CD4-positive, alpha-beta T cell treated with Interleukin-17A for 4 hours (primary cell): ENCODE results near the gene LGALS9C.
"Not testable (repeated sequence)": the region's sequence is repeated elsewhere in the genome, so short reads cannot be mapped to it uniquely, and the experiment has no call there.

ENCODE experiments used
- DNase-seq: peaks from one replicate; pipeline ENCODE4 v3.0.0-alpha.2; 2020; ENCODE audit warnings: mixed read lengths

Gene LGALS9C

DNA sequence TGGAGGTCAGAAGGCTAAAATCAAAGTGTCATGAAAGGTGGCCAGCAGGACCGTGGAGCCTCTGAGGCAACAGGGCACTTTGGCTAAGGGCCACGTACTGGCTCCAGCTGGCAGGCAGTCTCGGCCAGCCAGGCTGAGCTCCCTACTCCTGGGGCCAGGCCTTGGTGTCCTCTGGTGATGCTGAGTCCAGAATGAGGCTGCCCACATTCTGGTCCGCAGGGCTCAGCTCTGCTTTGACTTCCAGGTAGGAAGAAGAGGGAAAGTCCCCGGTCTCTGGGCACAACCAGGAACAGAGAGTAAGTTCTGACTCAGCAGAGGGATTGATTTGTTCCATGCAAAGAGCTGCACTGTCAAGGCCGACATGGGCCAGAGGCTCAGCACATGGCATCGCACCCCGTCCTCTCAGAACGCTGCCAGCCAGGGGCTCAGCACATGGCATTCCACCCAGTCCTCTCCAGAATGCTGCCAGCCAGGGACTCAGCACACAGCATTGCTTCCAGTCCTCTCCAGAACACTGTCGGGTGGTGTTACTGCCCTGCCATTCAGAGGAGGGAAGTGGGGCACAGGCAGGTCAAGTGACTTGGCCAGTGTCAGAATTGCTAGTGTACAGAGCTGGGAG is 2.5 kb downstream of the LGALS9C start:
- not testable (repeated sequence) for DNase-seq

DNA sequence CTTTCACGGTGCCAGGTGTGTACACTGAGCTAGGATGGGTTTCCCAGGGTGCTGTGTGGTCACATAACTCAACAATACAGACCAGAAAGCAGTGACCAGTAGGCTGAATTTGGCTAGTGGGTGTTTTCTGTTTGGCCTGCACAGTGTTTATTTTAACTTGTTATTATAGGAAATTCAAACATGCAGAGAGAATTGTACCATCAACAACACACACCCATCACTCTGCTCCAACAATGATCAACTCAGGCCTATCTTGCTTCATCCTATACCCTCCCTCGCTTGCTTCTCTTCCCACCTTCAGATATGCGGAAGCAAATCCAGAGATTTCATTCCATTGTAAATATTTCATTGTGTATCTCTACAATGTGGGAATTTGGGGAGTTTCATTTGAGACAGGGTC is 5.2 kb downstream of the LGALS9C start:
- DNase-seq, result not testable (repeated sequence)

DNA sequence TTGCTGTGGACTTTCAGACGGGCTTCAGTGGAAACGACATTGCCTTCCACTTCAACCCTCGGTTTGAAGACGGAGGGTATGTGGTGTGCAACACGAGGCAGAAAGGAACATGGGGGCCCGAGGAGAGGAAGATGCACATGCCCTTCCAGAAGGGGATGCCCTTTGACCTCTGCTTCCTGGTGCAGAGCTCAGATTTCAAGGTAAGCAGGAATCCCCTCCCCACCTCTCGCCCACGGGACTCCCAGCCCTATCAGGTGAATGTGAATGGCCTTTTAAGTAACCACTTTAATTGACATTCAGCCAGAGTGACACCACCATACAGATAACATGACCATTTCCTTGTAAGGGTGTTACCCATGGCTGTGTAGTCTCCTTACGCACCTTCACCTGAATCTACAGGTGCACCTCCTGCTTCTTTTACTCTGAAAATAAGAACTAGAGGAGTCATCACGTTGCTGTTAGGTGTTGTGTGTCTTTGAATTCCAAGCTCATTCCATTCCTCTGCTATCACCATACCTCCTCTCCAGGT is 9.4 kb downstream of the LGALS9C start:
- DNase-seq, result not testable (repeated sequence)

DNA sequence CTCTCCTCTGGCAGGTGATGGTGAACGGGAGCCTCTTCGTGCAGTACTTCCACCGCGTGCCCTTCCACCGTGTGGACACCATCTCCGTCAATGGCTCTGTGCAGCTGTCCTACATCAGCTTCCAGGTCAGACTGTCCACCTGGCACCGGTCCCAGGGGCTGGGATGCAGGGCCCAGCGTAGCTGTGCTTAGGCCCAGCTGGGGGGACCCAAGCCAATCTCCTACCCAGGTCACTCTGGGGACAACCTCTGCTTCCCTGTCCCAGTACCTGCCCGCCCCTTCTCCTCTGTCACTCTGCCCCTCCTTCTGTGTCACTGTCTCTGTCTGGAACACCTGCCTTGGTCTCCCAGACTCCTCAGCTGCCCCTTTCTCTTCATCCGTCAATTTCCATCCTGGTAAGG is 11.0 kb downstream of the LGALS9C start:
- DNase-seq, result not testable (repeated sequence)

DNA sequence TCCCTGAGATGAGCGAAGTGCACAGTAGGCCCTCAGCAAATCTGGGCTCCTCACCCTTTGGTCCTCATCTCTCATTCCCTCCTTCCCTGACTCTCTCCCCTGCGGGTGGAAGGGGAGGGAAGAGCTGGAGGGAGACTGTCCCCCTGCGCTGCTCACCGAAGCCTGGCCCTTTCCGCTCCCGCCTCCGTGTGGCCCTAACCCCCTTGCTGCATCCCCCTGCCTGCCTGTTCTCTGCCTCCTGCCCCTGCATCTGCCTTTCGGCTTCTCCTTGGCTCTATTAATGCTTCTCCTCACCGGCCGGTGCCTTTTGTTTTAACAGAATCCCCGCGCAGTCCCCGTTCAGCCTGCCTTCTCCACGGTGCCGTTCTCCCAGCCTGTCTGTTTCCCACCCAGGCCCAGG is 12.0 kb downstream of the LGALS9C start:
- DNase-seq, result not testable (repeated sequence)

DNA sequence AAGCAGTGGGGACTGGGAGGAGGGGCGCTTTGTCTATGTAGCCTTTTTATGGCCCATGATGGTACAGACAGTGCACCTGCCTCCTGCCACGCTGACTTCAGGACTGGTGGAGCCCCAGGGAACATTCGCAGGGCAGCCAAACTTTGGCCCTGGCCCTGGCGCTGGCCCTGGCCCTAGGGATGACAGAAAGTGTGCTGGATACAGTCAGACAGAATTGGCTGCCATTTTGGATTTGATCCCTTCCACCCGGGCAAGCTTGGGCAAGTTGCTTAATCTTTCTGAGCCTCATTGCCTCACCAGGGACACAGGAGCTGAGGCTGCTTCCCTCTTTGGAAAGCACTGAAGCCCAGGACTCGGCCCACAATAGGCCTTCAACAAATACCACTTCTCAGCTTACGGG is 13.4 kb downstream of the LGALS9C start:
- not testable (repeated sequence) for DNase-seq

DNA sequence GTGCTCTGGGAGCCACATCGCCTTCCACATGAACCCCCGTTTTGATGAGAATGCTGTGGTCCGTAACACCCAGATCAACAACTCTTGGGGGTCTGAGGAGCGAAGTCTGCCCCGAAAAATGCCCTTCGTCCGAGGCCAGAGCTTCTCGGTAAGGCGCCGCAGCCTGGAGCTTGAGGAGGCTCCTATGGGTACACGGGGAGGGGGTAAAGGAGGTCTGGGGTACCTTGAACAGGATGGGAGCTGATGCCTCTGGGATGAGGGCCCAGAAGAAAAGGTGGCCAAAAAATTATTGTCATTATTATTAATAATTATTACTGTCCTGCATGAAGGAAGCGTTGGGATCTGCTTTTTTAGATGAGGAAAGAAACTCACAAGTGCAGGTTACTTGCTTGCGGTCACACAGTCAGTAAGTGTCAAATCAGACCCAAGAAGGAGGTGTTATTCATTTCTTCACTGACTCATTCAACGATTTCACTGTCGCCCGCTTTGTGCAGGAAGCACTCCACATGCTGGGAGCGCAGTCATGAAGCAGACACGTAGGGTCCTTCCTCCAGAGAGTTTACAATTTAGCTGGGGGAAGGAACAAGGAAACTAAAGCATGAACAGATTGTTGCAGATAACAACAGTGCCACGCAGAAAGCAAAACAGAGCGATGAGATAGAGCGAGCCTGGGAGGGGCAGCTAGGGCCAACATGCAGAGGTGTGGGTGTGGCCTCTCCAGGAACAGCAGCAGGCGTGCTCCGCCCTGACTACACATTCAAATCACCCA is 16.3 kb downstream of the LGALS9C start:
- peak; percentile 17 for DNase-seq

DNA sequence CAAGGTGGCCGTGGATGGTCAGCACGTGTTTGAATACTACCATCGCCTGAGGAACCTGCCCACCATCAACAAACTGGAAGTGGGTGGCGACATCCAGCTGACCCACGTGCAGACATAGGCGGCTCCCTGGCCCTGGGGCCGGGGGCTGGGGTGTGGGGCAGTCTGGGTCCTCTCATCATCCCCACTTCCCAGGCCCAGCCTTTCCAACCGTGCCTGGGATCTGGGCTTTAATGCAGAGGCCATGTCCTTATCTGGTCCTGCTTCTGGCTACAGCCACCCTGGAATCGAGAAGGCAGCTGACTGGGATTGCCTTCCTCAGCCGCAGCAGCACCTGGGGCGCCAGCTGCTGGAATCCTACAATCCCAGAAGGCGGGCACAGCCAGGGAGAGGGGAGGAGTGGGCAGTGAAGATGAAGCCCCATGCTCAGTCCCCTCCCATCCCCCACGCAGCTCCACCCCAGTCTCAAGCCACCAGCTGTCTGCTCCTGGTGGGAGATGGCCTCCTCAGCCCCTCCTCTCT is 17.7 kb downstream of the LGALS9C start:
- not testable (repeated sequence) for DNase-seq

DNA sequence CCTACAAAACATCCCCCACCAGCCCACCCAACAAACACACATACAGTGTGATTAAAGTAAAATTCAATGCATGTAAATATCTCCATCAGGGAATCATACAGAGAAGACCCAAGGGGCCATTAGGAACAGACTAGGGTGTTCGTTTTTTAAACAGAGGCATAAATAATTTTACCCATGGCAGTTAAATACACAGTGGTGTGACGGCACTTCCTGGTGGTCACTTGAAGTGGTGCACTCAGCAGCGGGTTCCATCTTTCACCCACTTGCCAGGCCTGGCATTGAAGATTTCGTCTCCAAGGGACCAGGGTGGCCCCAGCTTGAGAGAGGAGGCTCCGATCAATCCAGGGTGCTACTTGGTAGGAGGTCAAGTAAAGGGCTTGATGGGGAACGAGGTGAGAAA is 20.5 kb downstream of the LGALS9C start:
- DNase-seq, result not testable (repeated sequence)

DNA sequence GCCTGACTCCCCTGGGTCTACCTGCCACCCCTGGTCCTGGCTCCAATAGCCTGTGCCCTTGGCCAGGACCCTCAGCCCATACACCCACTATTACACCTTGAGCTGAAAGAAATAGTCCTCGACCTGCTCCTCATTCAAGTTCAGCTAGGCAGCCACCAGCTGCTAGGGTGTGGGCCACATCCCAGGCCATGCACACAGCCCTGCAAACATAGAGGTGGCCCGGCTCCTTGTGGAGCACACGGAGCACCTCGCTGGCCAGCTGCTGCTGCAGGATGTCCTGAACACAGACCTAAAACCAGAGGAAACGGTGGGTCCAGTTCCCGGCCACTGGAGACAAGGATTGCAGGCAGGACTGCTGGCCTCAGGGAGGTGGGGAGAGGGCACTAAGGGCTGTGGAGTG is 22.5 kb downstream of the LGALS9C start:
- not testable (repeated sequence) for DNase-seq

DNA sequence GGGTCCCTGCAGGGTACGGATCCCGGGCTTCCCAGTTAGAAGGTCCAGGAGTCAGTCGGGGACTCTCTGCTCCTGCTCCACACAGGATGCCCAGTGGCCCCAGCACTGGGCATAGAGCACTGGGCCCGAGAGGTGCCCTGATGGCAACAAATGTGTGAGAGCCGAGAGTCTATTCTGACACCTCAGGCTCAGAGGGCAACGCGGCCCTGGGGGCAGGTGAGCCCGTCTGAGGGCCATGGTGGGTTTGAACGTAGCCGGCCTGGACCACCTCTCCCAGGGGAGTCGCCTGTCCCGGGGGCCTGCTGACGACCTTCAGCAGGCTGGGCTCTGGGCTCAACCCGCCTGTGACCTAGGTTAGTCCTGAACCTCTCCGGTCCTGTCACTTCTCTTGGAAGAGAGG is 23.2 kb downstream of the LGALS9C start:
- not testable (repeated sequence) for DNase-seq

DNA sequence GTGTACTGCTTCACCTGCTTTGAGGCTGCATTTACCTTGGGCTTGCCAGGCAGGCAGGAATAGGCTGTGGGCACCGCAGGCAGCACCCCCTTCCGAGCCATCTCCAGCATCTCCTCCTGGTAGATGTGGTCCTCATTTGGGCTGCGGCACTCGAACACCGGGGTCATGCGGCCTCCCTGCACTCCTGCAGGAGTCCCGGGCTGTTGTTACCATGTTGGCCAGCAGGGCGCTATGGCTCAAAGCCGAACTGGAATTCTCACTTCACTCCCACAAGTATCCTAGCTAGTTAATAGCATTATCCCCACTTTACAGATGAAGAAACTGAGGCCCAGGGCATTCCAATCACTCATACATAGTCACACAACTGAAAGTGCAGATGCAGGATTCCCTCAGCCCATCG is 23.7 kb downstream of the LGALS9C start:
- not testable (repeated sequence) for DNase-seq

DNA sequence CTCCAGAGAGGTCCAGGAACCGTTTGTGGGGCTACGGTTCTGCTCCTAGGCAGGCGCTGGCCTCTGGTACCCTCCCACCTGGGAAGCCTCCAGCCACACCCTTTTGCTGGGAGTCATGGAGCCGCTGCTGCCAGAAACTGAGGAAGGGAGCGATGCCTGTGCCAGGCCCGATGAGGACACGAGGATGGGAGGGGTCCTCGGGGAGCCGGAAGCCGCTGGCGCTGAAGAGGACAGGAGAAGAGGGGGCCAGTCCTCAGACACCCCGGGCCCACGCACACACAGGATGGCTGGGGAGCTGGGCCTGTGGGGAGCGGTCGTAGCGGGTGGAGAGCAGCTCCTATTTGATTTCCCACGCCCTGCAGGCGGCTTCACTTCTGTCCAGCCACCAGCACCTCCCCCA is 24.2 kb downstream of the LGALS9C start:
- DNase-seq, result not testable (repeated sequence)

DNA sequence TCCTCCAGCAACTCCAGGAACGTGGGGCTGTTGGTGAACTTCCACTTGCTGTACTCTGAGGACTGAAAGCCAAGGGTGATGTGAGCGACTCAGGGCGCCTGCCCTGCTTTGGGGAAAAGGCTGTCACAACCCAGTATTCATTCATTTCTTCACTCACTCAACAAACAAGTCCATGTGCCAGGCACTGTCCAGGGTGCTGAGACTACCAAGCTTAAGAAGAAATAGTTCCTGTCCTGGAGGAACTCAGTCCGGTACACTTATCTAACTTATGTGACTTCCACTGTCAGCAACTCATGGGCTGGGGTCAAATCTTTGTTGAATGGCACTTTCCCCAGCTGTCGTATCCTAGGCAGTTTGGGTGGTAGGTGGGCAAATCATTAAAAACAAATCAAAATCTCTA is 26.6 kb downstream of the LGALS9C start:
- not testable (repeated sequence) for DNase-seq

DNA sequence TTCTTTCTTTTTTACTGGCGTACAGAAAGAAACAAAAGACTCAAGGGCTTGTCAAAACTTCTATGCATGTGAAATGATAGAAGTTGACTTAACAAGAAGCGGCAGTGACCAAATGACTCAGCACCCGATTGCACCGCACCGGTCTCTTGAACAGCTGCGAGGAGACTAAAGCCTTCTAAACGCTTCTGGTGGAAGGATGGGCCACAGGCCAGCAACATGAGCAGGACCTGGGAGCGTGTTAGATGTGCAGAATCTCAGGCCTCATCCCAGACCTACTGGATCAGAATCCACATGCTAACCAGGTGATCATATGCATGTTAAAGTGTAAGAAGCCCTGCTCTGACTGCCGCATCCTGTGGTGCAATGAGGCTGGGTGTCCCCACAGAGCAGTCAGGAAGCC is 31.1 kb downstream of the LGALS9C start:
- not testable (repeated sequence) for DNase-seq

DNA sequence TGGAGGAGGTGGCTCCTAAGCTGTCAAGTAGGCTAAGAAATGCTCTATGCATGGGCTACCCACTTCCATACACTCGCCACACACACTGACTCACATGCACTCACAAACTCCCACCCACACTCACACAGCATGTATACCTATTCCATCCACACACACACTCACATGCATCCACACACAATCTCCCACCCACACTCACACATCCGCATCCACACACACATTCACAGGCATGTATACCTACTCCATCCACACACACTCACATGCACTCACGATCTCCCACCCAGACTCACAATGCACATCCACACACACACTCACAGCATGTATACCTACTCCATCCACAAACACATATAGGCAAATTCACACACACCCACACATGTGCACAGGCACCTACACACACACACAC is 32.1 kb downstream of the LGALS9C start:
- not testable (repeated sequence) for DNase-seq

DNA sequence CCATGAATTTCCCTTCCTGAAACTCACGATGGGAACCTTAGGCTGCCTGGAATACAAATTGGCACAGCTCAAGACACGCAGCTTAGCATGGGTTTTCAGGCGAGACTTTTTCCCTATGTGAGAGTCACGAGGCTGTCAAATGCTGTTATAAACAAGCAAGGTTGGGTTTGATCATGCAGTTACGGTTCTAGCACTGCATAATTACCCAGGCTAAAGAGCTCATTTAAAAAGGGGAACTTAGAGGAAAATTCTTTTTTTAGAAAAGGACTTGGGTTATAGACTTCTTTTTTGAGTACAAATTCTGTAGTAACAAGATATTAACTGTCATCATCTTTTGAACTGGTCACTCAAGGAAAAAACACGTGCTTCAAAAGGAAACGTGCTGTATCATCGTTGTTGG is 44.5 kb downstream of the LGALS9C start:
- DNase-seq, result not testable (repeated sequence)

DNA sequence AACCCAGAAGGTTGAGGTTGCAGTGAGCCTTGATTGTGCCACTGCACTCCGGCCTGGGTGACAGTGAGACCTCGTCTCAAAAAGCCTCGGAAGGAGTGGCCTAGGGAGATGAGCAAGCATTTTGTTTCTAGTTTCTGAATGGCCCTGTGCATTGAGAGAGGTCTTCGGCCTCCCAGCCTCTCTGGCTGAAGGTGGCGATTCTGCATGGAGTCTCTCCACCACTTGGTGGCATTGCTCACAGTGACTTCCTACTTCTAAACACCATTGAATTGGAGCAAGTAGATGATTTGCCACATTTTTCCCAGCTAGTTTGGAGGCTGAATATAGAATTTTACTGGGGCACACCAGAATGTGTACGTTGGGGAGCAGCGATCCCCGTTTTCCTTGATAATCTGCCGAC is 48.4 kb downstream of the LGALS9C start:
- not testable (repeated sequence) for DNase-seq

DNA sequence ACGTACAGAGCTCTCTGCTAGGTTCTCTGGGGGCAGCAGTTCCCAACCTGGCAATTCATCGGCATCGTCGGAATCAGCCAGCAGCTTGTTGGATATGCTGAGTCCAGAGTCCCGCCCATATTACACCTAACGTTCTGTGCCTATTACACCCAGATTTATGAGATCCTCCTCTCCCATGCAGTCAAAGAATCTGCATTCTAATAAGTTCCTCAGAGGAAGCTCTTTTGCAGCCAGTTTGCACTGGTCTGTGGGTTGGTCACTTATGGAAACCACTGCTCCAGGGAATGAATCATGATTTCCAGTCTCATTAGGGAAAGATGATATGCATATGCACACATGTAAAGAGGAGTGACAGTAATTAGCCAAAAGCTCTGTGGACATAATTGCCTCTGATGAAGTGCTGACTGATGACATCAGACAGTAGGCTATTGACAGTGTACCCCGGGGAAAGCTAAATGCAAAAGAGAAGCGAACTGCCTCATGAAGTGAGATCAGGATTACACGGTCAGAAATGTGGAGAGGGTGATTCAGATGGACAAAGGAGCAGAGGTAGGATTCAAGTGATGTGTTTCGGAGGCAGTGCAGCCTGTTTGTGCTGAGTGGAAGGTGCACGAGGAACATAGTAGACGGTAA is 49.7 kb downstream of the LGALS9C start:
- DNase-seq, result not testable (repeated sequence)

DNA sequence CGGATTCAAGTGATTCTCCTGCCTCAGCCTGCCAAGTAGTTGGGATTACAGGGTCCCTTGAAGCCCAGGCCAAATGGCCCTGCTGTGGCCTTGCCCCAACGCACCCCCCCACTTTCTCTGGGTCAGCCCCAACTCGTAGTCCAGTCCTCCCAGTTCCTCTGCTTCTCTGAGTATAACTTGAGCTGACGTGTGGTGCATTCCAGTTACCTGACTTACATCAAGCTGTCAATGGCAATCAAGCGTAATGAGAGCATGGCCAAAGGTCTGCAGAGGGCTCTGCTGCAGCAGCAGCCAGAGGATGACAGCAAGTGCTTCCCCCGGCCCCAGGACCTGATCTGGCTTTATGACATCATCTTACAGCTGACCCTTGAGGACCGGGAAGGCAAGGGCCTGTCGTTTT is 50.8 kb downstream of the LGALS9C start:
- not testable (repeated sequence) for DNase-seq

DNA sequence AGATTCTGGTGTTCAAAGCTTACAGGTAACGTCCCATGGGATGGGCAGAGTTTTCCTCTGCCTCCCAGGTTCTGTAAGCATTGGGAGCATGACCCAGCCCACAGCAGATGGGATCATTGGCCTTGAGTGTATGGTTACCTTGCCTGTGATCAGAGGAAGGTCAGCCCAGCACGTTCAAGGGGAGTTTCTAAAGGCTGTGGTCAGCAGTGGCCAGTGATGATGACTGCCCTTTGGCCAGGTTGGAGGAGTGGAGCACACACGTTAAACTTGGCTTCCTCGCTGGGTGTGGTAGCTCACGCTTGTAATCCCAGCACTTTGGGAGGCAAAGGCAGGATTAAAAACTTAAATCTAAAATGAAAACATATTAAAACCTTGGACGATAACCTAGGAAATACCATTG is 51.8 kb downstream of the LGALS9C start:
- DNase-seq, result not testable (repeated sequence)

DNA sequence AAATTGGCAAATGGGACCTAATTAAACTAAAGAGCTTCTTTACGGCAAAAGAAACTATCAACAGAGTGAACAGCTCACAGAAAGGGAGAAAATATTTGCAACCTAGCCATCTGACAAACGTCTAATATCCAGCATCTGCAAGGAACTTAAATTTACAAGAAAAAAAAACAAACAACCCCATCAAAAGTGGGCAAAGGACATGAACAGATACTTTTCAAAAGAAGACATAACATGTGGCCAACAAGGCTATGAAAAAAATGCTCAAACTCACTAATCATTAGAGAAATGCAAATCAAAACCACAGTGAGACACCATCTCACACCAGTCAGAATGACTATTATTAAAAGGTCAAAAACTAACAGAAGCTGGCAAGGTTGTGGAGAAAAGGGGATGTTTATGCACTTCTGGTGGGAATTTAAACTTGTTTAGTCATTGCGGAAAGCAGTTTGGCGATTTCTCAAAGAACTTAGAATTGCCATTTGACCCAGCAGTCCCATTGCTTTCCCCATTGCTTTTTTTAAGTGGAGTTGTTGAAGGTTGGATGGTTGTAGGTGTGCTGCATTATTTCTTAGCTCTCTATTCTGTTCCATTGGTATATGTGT is 52.4 kb downstream of the LGALS9C start:
- DNase-seq, result not testable (repeated sequence)

DNA sequence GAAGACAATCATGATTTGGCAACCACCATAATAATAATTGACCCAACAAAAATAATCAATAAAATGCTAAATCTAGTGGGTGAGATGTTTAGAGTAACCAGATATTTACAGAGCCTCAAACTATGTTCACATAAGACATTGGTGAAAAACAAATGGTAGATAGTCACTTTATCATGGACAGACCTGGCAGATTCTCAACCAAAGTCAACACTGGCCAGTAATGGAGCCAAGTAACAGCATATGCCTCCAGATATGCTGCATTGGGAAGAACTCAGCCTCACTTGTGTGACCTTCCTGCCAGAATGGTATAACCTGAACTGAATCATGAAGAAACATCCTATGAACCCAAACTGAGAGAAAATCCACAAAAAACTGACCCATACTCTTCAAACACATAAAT is 53.8 kb downstream of the LGALS9C start:
- DNase-seq, result not testable (repeated sequence)
